ENCODE results near the gene UBD.

DNA sequence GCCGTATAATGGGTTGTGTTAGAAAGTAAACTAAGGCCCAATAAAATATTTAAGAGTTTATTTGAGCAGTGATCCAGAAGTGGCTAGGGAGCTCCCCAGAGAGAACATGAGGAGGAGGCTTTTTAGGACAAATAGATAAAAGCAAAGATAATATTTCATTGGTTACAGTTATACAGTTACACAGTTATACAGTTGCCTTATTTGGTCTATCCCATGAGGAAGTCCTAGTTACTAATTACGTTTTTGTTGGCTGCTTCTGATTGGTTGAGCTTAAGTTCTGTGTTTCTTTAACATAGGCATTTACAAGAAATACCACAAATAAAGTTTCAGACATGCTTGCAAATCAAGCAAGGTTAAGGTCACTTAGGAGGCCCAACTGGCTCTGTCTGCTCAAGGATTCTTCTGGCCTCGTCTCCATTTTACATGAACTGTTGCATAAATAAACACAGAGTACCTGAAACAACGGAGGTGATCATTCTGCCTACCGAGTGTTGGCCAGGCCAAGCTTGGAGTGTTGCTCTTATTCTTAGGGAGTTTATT is 7.0 kb downstream of the UBD start:
- TF ChIP-seq CTCF (IDR thresholded peaks at IDR 0.05) = no peak
- TF ChIP-seq POLR2A (IDR thresholded peaks at IDR 0.05) = no peak
